AG10803 (cell line): ENCODE measurements around the gene UGGT1.

Experiments used
- DNase-seq: peaks from one replicate; pipeline ENCODE4 v3.0.0; 2010; ENCODE audit warnings: low read depth
- H3K4me3 ChIP-seq: 2 replicates; pipeline ENCODE4 v1.5.1; 2011; ENCODE audit warnings: mild to moderate bottlenecking, low read length, control low read depth
- CTCF ChIP-seq: conservative IDR thresholded peaks from 2 replicates; pipeline ENCODE4 v1.5.1; 2011; ENCODE audit warnings: mild to moderate bottlenecking, low read length, control low read depth, inconsistent platforms

The UGGT1 gene

DNA sequence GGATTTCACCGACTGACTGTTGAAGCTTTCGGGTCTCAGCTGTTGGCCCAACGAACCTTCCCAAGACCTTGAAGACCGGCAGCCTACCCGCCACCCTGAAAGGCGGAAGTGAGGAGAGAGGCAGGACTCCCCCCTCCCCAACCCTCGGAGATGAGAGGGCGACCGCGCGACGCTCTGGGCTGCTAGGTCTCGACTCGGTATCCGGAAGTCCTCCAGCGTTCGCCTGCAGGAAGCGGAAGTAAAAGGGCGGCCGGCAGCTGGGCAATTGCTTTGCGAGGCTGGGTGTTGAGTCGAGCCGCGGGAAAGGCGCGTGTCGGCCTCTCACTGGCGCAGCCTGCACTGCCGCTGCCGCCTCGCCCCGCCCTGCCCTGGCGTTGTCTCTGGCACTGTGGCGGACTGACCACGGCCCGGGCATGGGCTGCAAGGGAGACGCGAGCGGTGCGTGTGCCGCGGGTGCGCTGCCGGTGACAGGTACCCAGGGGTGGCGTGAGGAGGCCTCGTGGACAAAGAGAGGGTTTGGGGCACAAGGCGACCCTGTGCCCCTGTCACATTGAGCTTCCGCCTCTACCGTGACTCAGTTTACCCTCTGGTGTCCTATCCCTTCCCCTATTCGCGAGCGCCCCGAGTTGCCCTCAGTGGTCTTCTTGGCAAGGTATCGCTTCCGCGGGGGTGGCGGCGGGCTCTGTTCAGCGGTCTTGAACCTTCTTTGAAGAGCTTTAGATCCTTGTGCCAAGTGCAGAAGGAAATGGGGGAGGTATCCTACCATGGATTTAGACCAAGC lies at the start of gene UGGT1:
Gene UGGT1 (plus strand): TSS at position 256 of the 781 bp plus-strand sequence. CDS start 158 bp downstream, at position 414.
- peak; percentile 97 for DNase-seq
- TF ChIP-seq CTCF = no peak
- H3K4me3 ChIP-seq = peak within 1 kb of the TSS; percentile 99

- TF ChIP-seq CTCF = no peak
- no peak overlapping the region for H3K4me3 ChIP-seq
- no peak for DNase-seq
These were observed 49.4 kb upstream of the UGGT1 start for GRCh38 chr2:128041561-128041960.

GRCh38 chr2:128043041-128043440 lies 48.0 kb upstream of the UGGT1 start:
- no peak for TF ChIP-seq CTCF
- no peak overlapping the region for H3K4me3 ChIP-seq
- DNase-seq = no peak

DNA sequence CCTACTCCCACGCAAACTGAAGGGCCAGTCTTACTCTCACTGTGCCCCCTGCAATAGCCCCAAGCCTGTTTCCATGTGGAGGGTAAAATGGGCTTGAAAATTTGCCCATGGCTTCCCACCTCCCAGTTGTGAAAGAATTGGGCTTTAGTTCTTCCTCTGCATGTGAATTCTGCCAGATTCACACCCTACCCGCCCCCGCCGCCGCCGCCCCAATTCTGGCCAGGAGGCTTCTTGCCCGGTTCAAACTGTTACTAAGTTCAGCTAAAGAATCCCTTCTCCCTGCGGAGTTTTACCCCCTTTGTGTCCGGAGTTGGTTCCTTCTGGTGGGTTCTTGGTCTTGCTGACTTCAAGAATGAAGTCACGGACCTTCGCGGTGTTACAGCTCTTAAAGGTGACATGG lies 37.7 kb upstream of the UGGT1 start:
- H3K4me3 ChIP-seq = no peak overlapping the region
- TF ChIP-seq CTCF = no peak
- no peak for DNase-seq

- no peak for DNase-seq
- H3K4me3 ChIP-seq = no peak overlapping the region
- TF ChIP-seq CTCF = no peak
These were observed 36.7 kb upstream of the UGGT1 start for GRCh38 chr2:128054104-128054885.

DNA sequence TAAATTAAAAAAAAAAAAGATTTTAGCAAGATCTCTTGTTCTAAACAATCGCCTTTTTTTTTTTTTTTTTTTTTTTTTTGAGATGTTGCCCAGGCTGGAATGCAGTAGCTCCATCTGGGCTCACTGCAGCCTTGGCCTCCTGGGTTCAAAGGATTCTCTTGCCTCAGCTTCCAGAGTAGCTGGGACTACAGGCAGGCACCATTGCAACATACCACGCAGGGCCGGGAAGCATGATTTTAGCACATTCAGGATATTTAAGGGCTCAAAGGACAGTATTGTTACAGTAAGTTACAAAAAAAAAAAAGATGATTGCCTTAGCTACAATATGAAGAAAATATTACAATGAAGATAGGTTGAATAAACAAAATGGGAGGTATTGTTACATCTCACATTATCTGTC lies 33.7 kb upstream of the UGGT1 start:
- TF ChIP-seq CTCF = no peak
- no peak for DNase-seq

GRCh38 chr2:128058114-128058513 lies 32.9 kb upstream of the UGGT1 start:
- no peak overlapping the region for H3K4me3 ChIP-seq
- TF ChIP-seq CTCF = no peak
- DNase-seq = no peak

More for the DNA sequence above, 33.7 kb upstream of the UGGT1 start:
- H3K4me3 ChIP-seq = no peak overlapping the region
